Measurements from ENCODE around the gene SEMA4C.

SEMA4C gene, protein sequence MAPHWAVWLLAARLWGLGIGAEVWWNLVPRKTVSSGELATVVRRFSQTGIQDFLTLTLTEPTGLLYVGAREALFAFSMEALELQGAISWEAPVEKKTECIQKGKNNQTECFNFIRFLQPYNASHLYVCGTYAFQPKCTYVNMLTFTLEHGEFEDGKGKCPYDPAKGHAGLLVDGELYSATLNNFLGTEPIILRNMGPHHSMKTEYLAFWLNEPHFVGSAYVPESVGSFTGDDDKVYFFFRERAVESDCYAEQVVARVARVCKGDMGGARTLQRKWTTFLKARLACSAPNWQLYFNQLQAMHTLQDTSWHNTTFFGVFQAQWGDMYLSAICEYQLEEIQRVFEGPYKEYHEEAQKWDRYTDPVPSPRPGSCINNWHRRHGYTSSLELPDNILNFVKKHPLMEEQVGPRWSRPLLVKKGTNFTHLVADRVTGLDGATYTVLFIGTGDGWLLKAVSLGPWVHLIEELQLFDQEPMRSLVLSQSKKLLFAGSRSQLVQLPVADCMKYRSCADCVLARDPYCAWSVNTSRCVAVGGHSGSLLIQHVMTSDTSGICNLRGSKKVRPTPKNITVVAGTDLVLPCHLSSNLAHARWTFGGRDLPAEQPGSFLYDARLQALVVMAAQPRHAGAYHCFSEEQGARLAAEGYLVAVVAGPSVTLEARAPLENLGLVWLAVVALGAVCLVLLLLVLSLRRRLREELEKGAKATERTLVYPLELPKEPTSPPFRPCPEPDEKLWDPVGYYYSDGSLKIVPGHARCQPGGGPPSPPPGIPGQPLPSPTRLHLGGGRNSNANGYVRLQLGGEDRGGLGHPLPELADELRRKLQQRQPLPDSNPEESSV

DNA sequence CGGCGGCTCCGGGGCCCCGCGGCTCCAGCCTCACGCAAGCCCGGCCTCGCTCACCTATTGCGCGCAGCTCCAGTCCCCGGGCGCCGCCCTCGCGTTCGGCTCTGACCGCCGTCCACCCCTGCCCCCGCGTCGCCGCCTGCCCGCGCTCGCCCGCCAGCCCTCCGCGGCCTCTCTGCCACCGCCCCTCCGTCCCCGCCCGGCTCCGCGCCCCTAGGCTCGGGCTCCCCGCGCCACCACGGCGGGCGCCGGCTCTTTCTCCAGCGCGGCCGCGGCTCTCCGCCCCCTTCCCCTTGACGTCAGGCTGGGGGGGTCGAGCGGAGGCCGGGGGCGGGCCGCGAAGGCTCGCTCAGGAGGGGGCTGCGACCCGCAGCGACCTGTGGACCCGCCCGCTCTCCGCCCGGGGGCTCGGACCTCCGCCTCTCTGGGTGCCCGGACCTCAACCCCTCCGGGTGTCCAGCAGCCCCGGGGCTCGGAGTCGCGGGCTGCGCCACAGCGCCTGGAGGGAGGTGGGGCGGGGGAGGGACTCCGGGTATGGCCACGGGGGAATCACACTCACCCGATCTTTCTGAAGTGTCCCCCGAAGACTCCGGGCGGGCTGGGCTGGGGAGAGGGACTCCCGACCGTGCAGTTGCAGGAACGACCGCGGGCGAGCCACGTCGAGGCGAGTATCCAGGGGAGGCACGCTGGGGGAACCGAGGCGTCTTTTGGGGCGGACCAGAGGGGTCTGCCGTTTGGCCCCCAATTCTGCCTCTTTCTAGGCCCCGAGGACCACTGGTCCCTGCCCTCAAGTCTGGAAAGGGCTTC is at the start of gene SEMA4C:
SEMA4C (minus strand) TSS at position 259 of the 804 bp plus-strand sequence. CDS start 2,194 bp downstream, outside the sequence.
- DNase-seq: peak; percentile 47

DNA sequence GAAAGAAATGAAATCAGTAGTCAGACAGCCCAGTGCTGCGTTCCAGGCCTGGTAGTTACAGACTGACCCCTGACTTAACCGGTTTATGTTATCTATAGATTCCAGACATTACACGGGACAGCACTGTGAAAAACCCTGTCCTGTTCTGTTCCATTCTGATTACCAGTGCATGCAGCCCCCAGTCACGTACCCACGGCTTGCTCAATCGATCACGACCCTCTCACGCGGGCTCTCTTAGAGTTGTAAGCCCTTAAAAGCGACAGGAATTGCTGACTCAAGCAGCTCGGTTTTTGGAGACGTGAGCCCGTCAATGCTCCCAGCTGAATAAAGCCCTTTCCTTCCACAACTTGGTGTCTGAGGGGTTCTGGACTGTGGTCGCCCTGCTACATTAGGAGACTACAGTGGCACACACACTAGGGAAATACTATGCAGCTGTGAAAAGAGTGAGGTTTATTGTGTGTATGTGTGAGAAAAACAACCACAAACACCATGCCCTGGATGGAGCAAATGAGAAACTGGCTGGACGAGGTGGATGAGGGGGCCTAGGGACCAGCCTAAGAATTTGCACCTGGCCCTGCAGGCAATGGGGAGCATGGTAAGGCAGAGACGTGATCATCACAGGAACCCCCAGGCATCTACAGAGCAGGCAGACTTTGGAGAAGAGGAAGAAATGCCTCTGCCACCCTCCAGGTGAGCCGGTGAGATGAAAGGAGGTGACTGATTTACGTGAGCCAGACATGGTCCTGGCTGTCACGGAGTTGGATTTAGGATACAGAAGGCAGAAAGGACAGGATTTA is 49.1 kb upstream of the SEMA4C start:
- DNase-seq: no peak

DNA sequence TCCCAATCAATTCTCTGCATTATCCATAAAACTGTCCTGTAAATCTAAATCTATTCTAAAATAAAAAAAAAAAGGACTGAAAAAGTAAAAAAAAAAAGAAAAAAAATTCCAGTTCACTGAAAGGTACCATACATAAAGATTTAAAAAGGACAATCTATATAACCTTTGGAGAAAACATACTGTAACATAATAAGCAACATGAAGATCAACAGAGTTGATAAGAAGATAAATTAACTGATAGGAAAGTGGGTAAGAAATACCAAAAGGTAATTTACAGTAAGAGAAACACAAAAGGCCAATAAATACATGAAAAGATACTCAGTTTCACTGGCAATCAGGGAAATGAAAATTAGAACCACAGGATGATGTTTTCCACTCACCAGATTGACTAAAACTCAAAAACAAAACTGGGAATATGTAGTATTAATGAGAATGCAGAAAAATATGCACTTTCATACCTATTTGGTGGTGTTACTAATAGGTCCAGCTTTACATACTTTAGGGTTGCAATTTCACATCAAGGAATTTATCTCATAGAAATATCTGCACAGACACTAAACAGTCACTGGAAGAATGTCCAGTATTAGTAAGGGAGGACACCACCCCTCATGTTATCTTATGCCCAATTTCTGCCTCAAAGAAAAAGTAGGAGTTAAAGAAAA is 48.3 kb upstream of the SEMA4C start:
- no peak for DNase-seq

DNA sequence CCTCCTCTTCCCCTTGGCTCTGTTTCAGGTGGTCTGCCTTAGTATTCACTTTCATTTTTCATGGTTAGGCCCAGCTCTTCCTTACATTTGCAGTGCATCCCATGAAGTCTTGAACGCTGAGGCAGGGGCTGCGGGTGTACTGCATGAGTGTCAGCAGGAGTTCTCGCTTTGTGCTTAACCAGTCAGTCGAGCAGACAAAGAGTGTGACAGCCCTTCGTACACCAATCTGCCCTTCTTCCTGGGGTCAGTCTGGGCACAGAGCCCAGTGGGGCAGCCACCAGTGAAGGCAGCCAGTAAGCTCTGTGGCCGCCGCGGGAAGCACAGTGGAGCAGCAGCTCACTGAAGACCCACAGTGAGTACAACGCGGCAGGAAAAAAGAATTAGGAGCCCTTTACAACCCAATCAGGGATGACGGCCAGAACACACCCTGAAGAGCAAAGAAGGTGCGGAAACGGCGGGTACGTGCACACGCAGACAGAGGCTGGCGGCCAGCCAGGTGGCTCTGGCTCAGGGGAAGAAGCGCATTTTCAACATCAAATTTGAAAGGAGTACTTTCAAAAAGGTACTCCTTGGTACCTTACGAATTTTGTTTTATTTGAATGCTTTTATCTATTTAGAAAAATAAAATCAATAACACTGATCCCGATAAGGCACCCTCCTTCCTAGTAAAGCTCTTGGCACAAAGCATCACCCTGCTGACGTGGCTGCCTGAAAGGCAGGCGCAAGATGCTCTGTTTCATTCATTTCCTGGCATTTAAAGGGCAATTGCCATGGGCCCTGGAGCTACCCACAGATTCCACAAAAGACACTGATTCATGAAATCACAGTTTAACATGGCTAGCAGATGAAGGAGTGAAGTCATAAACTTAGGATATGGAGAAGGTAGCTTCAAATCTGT is 47.0 kb upstream of the SEMA4C start:
- no peak for DNase-seq

DNA sequence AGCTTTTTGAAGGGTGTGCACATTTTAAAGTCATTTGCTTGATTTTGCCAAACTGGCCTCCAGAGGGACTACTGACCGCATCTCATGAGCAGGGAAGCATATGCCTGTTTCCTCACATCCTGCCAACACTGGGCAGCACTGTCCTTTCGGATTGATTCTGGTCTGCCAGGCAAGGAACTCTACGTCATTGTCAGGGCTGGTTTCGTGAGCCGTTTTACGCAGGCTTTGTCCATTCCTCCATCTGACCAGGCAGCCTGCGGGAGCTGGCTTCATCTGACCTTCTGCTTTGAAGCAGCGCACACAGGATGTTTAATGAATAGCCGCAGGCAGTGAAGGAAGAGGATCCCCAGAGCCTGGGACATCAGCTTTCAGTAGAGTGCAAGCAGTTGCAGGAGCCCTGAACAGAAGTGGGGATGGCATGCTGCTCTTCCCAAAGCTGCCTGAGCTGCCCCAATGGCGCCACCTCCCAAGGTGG is 46.3 kb upstream of the SEMA4C start:
- no peak for DNase-seq

DNA sequence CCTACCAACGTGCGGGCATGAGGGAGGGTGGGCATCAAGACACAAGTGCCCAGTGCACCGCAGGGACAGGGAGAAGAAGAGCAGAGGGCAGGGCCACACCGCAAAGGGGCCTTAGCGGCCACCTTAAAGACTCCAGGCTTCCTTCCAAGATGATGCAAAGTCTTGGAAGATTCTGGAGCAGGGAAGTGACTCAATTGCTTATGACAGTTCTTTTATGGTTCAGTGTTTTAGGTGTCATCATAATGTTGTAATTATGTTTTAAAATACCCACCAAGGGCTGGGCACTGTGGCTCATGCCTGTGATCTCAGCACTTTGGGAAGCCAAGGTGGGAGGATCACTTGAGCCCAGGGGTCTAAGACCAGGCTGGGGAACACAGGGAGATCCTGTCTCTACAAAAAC is 44.5 kb upstream of the SEMA4C start:
- no peak for DNase-seq

DNA sequence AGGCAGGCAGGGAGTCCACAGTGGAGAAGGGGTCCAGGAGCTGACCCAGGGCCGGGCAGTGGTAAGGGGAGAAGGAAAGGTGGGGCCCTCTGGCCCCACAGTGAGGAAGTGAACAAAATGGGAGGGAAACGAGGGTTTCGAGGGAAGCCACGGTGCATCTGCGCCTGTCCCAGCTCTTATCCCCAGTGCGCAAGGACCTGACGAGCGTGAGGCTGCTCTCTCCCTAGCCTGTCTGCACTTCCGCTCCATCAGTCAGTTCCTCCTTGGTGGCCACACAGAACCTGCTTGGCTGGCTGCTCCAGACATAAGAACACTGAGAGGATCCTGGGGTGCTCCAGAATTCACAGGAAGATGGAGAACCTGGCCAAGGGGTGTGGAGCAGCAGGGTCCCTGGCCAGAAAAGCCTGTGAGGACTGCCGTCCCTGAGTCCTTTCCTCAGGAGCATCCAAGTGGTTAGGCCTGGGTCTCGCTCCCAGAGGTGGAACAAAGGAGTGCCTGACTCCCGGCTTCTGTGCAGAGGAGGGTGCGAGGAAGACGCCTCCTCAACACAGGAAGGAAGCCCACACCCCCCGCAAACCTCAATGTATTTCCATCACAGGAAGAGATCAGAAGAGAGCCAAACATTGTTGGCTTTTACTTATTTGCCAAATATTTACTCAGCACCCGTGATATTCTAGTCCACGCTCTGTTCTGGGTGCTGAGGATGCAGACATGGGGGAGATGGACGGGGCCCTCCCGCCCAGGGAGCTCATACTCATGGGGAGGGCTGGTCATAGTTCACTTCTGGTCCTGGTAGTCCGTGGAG is 43.7 kb upstream of the SEMA4C start:
- DNase-seq: peak; percentile 31

DNA sequence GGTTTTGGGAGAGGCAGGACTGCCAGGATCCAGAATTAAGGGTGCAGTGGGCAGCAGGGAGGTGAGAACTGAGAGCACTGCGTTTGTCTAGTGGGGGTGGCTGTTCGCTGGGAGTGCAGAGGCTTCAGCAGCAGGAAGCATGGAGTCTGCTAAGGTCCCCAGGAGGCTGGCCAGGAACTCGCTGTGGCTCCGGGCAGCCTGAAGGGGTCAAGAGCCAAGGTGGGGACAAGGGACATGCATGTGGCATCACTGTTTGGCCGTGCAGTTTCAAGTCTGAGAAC is 43.2 kb upstream of the SEMA4C start:
- DNase-seq: no peak

DNA sequence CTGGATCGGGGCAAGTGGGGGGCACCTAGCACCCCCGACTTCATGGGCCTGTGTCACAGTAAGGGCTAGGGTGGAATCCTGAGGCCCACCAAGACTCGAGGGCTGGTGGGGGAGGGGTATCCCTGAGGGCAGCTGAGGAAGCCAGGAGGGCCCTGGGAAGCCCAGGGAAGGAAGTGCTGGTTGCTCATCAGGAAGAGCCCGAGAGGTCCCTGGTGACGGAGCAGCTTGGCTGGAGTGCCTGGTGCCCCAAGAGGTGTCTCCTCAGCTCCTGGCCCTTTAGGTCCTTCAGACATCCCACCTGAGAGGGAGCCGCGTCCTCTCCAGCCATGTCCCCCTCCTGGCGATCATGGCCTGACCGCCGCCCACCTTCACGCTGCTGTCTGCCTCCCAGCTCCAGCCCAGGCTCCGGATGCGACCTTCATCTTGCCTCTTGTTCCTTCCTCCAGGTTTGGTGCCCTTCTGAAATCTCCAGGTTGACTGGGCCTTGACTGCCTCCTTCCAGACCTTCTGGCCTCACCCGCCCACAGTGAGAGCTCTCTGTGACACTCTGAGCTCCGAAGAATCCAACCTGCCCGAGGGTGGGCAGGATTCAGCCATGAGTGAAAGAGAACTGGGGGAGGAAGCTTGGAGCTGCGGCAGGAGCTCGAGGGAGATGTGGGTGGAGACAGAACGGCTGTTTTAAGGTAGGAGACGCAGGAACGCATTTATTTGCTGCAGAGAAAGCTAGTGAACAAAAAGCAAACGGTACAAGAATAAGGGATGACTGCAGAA is 42.7 kb upstream of the SEMA4C start:
- DNase-seq: no peak

DNA sequence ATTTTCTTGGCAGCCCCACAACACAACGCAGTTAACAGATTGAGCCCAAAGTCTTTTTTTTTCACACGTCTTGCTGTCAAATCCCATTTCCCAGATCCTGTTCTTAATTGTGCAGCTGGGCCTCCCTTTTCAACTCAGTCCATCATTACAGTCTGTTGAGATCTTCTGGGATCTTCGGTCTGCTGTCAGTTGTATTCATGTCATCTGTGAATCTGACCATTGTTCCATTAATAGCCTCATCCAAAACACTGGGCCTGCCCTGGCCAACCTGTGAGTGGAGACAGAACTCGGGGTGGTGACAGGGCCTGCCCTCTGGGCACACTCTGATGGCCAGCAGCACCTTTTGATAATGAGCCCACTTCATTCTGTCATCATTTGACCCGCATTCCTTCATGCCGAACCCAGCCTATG is 39.7 kb upstream of the SEMA4C start:
- DNase-seq: no peak

DNA sequence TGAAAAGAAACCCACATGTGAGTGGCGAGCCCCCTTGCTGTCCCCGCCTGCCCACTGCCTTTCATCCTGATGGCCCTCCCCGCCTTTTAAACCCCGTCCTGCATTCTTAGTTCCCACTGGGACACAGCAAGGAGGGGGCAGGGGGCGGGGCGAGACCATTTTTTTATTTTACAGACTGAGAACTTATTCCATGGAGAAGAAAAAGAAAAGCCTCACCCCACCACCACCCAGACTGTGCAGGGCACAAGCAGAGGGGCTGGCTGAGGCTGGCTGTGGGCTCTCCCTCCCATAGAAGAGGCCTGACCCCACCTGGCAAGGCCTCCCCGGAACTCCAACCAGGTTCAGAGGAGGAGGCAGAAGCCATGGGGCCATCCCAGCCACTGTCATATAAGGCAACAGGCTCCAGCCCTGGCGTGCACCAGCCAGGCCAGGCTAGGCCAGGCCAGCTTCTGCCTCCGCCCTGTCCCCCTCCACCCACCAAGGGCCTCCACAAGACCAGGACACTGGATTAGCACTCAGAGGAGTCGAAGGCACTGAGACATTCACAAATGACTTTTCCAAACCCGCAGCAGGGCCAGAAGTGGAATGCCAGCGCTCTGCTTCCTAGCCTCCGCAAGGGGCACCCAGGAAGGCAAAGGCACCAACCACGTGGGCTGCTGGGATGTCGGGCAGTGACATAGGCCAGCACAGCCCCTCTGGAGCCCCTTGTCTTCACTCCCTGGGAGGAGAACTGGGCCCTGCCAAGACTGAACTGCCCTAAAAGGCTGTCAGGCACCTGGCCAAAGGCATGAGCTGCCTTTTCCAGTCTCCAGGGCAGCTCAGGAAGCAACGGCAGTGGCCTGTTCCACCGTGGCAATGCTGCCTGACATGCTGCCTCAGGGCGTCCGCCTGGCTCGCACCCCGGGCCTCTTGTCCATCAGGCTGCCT is 37.5 kb upstream of the SEMA4C start:
- no peak for DNase-seq

DNA sequence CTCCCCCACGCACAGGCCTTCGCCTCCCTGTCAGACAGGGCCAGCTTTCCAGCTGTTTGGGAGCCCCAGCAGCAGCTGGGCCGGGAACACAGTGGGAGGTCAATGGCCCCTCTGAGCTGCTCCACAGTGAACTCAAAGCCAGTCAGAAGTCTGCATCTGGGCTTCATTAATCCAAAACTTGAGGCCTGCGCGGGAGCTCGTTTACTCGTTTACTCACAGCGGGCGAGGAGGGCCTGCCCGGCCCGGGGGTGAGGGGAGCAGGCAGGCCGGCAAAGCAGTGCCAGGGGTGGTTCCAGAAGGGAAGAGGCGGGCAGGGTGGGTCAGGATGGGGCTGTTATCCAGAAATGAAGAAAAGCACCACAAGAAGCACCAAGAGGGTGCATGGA is 36.8 kb upstream of the SEMA4C start:
- DNase-seq: no peak

DNA sequence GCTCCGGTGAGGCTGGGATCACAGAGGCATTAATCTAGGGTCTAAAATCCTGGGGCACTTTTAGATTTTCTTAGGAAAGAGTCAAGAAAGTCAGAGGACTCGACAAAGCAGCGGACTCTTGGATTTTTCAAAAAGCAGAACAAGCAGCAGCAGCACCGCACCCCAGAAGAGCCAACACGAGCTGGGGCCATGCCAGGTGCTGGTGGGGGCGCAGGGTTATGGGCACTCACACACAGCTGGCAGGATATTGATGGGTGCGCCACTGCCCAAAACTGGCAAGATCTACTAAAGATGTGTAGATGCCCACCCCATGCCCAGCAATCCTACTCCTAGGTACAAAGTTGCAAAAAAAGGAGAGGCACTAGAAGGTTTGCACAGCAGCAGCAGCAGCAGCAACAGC is 33.9 kb upstream of the SEMA4C start:
- DNase-seq: no peak

DNA sequence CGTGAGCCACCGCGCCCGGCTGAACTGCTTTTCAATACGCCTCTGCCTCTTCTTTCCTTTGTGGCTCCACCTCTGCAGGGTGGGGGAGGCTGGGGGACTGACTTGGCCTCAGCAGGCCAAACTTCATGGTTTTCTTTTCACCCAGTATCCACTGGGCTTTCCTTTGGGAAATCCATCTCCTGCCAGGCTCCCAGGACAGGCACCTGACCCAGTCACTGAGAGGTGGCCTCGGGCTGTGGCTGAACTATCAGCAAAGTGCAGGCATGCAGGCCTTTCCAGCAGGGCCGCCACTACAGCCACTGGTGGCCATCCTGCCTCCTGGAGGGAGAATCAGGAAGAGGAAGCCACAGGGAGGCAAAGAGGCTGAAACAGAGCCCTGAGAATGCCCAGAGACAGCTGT is 33.4 kb upstream of the SEMA4C start:
- DNase-seq: no peak

DNA sequence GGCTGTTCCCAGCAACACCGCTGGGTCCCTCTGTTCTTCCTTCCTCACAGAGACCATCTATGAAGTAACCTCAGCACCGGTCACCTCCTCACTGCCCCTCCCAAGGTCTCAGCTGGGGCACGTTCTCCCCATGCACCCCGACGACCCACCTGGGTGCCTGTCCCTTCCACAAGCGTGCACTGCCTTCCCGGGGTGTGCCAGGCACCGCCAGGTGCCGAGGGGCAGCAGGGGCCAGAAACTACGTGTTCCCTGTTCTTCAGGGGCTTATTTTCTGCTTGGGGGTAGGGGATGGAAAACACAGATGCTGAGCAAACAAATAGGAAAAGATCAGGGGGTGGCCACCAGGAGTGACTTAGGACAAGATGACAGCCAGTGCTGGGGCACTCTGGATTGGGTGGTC is 30.4 kb upstream of the SEMA4C start:
- no peak for DNase-seq

DNA sequence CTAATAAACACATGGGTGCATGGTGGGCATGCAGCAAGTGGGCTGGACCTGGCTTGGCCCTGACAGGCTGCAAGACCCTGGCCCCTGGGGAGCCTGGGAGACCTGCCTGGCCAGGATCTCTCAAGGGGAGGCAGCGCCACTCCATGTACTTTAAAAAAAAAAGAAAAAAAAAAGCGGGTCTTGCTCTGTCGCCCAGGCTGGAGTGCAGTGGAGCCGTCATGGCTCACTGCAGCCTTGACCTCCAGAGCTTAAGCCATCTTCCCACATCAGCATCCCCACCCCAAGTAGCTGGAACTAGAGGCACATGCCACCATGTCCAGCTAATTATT is 29.5 kb upstream of the SEMA4C start:
- no peak for DNase-seq

DNA sequence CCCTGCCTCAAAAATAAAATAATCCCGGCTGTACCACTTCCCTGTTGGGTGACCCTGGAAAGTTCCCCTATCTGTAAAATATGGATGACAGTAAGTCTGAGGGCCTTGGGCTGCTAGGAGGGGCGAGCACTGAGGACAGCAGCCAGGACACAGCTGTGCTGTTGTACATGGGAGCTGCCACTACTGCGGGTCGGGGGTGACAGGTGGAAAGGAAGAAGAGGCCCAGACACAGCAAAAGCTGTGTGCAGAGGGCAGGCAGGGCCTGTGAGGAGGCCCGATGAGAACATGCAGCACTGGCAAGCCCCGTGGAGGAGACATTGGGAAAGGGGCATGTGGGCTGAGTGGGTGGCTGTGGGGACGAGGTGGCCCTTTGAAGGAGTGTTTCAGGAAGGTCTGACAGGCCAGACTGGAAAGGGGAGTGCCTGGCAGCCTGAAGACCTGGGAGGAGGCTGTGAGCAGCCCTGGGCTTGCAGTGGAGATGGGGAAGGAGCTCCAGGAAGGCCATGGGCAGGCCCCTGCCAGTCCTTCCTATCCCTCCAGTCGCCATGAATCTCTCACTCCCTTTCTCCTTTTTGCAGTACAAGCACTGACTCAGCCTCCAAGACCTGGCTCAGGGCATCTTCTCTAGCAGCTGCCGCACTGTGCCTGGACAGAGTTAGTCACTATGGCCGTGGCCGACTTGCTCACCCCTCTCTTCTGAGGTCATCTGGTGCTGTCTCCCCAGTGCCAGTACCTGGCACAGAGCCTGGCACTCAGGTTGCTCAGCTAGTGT is 28.9 kb upstream of the SEMA4C start:
- no peak for DNase-seq

DNA sequence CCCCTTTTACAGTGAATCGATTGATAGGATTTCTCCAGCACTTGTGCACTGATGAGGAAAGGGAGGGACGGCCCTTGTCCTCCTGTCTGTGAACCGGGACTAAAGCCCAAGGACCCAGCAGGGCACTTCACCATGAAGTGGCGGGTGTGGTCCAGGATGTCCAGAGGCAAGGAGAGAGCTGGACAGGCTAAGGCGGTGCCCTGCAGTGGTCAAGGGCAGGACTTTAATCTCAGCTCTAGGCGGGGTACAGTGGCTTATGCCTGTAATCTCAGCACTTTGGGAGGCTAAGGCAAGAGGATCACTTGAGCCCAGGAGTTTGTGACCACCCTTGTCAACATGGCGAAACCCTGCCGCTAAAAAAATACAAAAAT is 28.2 kb upstream of the SEMA4C start:
- DNase-seq: no peak

Measured in stimulated activated CD4-positive, alpha-beta T cell treated with anti-CD3 and anti-CD28 coated beads, Interleukin-12 subunit alpha, Interleukin-12 subunit beta, amount 100 ng/mL, for 4 hours (primary cell).